Activated CD4-positive, alpha-beta T cell treated with anti-CD3 and anti-CD28 coated beads for 36 hours (primary cell): ENCODE measurements around the gene MPZL2. TPM values are rescaled to one million over a fixed set of nuclear protein-coding genes. Genes with fewer than 3 reads are reported as not detected.

ENCODE experiments used
- ATAC-seq: fragments of 200-7000 bp; cut with Tn5 transposase; one replicate; pipeline ENCODE4 v1.10.0; 2021; ENCODE audit warnings: mild to moderate bottlenecking, moderate library complexity
- CTCF ChIA-PET: fragments of 350-600 bp; sonication (Branson Sonifier 250); formaldehyde crosslinking; loops from one replicate; lab custom pipeline; 2021; ENCODE audit warnings: antibody characterized with exemption; lab: Charles Lee
- POLR2A ChIA-PET: fragments of 350-600 bp; sonication (Branson Sonifier 250); formaldehyde crosslinking; loops from one replicate; lab custom pipeline; 2021; ENCODE audit warnings: antibody characterized with exemption, inconsistent platforms; lab: Charles Lee
- DNase-seq: peaks from one replicate; pipeline ENCODE4 v3.0.0-alpha.2; 2020
- H3K27ac Mint-ChIP-seq: one replicate; pipeline ENCODE4 v1.8.0; 2021; ENCODE audit warnings: mixed read lengths
- H3K27me3 Mint-ChIP-seq: one replicate; pipeline ENCODE4 v1.8.0; 2021; ENCODE audit warnings: mixed read lengths
- H3K36me3 Mint-ChIP-seq: one replicate; pipeline ENCODE4 v1.8.0; 2021; ENCODE audit warnings: low read depth, mixed read lengths
- H3K4me1 Mint-ChIP-seq: one replicate; pipeline ENCODE4 v1.8.0; 2021; ENCODE audit warnings: mixed read lengths
- H3K4me3 Mint-ChIP-seq: one replicate; pipeline ENCODE4 v1.8.0; 2021; ENCODE audit warnings: mild to moderate bottlenecking, moderate library complexity, mixed read lengths
- H3K9me3 Mint-ChIP-seq: one replicate; pipeline ENCODE4 v1.8.0; 2021; ENCODE audit warnings: low read depth, mixed read lengths
- intact Hi-C, 2 experiments: fragments of 100-400 bp; cut with DNase I in 1 of 2; cut with micrococcal nuclease in 1 of 2; formaldehyde crosslinking; loops; one replicate each; pipeline versions ENCODE4 v1.14.2 to v1.15.1; 2022 to 2024; cut with DNase I, micrococcal nuclease
- total RNA-seq, 2 experiments: library from RNA; stranded (reverse); gene quantifications; one replicate each; pipeline ENCODE4 v1.2.3, GENCODE V29; 2021

The MPZL2 gene
- total RNA-seq, 2 experiments from 2014 or later = 26.7 to 30.1 TPM

DNA sequence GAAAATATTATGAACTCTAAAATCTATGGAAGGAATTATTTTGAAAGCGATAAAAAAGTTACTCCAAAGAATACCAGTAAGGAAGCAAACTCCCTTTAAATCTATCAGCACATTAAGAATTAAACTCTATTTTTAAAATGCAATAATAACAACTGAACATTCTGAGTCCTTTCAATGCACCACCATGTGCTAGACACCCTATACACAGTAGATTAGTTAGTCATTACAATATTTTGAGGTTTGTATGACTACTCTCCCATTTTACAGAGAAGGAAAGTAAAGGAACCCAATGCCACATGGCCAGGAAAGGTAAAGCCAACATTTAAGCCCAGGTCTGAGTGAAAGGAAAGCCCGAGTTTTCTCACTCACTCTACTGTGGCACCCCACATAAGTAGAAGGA is 57.0 kb downstream of the MPZL2 start:
- POLR2A ChIA-PET = no interaction called here

DNA sequence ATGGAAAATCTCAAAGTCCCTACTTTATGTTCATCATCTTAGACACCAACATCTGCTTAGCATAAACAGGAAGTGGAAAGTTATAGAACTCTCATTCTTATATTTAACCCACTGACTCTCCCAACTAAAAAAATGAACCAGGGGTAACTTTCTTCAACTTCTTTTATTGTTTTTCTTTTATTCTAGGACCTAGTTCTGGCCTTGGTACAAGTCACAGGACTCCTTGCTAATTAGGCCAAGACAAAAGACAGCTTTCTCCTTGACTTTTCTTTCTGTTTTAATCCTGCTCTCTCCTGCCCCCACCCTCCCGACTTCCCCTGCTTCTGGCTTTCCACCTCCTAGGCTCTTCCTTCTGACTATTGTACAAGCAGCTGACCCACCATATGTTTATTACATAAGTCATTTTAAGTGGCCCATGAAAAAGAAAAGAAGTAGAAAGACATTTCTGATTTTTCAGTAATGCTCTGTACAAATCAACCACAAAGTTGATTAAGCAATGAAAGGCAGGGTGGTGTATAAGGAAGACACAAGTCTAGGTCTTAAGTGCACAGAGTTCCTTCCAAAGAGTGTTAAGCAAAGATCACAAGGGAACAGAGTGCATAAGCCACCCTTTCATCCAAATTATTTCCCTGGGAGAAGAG is 57.6 kb downstream of the MPZL2 start:
- peaks cover 35% of the 10 kb centered on the region for H3K4me1 Mint-ChIP-seq
- POLR2A ChIA-PET = no interaction called here

More for the DNA sequence above, 57.0 kb downstream of the MPZL2 start:
- no peaks in the 10 kb centered on the region for H3K27me3 Mint-ChIP-seq
- H3K4me3 Mint-ChIP-seq = peak overlapping the region; percentile 48
- H3K4me1 Mint-ChIP-seq = peaks cover 40% of the 10 kb centered on the region
- CTCF ChIA-PET = interaction anchor here (0.7 to 2.6 kb wide), 2 partner anchors 8 to 17 kb away, joined by 4 to 22 read pairs; partner anchors contain the start of gene JAML
- H3K36me3 Mint-ChIP-seq = peaks cover 42% of the 10 kb centered on the region
- intact Hi-C loops = loop anchor here in 1 of 2 experiments (2.0 kb wide), 1 partner anchor 18 kb away; the partner anchor contains the start of gene JAML
- no peaks in the 10 kb centered on the region for H3K9me3 Mint-ChIP-seq
- ATAC-seq (peak; percentile 46), DNase-seq (no peak)
- peak overlapping the region; percentile 93 for H3K27ac Mint-ChIP-seq

DNA sequence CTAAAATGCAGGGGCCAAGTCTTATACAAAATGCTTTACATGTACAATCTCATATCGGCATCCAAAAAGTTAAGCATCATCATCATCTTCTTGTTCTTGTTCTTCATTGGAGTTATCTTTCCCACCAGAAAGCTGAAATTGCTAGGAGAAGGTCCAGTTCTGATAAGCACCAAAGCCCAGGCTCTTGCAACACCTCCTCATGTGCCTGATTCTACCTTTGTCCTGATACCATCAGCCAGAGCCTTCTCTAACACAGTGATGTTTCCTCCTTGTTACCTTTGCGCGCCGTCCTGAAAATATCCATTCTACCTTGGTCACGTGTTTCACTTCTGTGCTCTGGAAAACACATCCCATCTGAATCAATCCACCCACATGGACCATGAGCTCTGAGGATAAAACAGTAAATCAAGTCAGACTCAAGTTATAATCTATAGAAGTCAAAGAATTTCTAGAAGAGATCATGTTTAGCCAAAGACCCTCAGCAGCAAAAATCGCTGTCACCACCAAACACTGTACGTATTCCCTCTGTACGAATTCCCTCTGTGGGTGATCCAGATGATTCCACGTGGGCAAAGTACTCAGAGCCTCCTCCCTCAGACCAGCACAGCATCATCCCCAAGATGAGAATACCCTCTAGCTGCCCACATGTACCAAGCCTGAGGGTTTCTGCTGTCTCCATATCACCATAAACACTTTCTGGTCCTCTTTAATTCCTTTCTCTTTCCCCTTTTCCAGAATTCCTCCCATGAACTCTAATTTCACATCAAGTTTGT is 58.3 kb downstream of the MPZL2 start:
- intact Hi-C loops = loop anchor here (1.0 to 2.0 kb wide), 2 partner anchors 12 to 19 kb away; partner anchors contain the start of gene JAML (in 1 of the 2)
- H3K27ac Mint-ChIP-seq = peak overlapping the region; percentile 93
- no peaks in the 10 kb centered on the region for H3K27me3 Mint-ChIP-seq
- no peak for DNase-seq
- peaks cover 30% of the 10 kb centered on the region for H3K36me3 Mint-ChIP-seq
- POLR2A ChIA-PET = interaction anchor here (1.3 kb wide), 1 partner anchor 19 kb away, joined by 4 read pairs; the partner anchor contains the start of gene JAML
- no peak for ATAC-seq
- peak overlapping the region; percentile 48 for H3K4me3 Mint-ChIP-seq
- no peaks in the 10 kb centered on the region for H3K9me3 Mint-ChIP-seq
- H3K4me1 Mint-ChIP-seq = peaks cover 29% of the 10 kb centered on the region
- CTCF ChIA-PET = interaction anchor here (1.3 to 2.5 kb wide), 2 partner anchors 8 to 10 kb away, joined by 5 to 9 read pairs; no protein-coding TSS in a partner anchor

More for the DNA sequence above, 57.6 kb downstream of the MPZL2 start:
- Mint-ChIP-seq H3K27me3 (no peaks in the 10 kb centered on the region), H3K27ac (peak overlapping the region; percentile 93), H3K36me3 (peaks cover 36% of the 10 kb centered on the region), H3K4me3 (peak overlapping the region; percentile 48), H3K9me3 (no peaks in the 10 kb centered on the region)
- DNase-seq = no peak
- CTCF ChIA-PET = no interaction called here
- ATAC-seq = no peak
- intact Hi-C loops = loop anchor here (1.0 to 2.0 kb wide), 2 partner anchors 11 to 18 kb away; partner anchors contain the start of gene JAML (in 1 of the 2)

Other genes with a start within 250 kb of the MPZL2 start
- not detected for gene TMPRSS4, start 187.2 kb downstream of the MPZL2 start, total RNA-seq
- under 1 TPM in 1 of 2 experiments, not detected in 1; 0.09 TPM for gene SMIM35, start 177.3 kb downstream of the MPZL2 start, total RNA-seq
- gene SCN4B, start 111.5 kb downstream of the MPZL2 start, total RNA-seq = under 1 TPM; 0.26 to 0.27 TPM
- not detected for gene SCN2B, start 87.7 kb downstream of the MPZL2 start, total RNA-seq
- 100 to 1,000 TPM; 168 to 193 TPM for gene JAML, start 39.3 kb downstream of the MPZL2 start, total RNA-seq
- gene MPZL3, start 11.9 kb downstream of the MPZL2 start, total RNA-seq = 10 to 100 TPM; 45.9 to 53.2 TPM
- 100 to 1,000 TPM; 400 to 530 TPM for gene CD3E, start 40.4 kb upstream of the MPZL2 start, total RNA-seq
- gene CD3D, start 78.4 kb upstream of the MPZL2 start, total RNA-seq = 100 to 1,000 TPM; 305 to 331 TPM
- 100 to 1,000 TPM; 141 to 146 TPM for gene CD3G, start 80.0 kb upstream of the MPZL2 start, total RNA-seq
- gene UBE4A, start 95.3 kb upstream of the MPZL2 start, total RNA-seq = 10 to 100 TPM; 44.2 to 50.7 TPM
- gene ATP5MG, start 137.3 kb upstream of the MPZL2 start, total RNA-seq = 100 to 1,000 TPM; 136 to 229 TPM
- 10 to 100 TPM; 64.1 to 67.1 TPM for gene KMT2A, start 172.2 kb upstream of the MPZL2 start, total RNA-seq